Esophagus (tissue), 2 donors: ENCODE data around the gene PDLIM7. TPM values are rescaled to one million over a fixed set of nuclear protein-coding genes. Genes with fewer than 3 reads are reported as not detected.

Experiments
- H3K27ac ChIP-seq, 2 donors: one replicate each; pipeline ENCODE4 v1.5.1; 2013; ENCODE audit warnings: low read depth in 2 of 2, mild to moderate bottlenecking in 2 of 2, inconsistent platforms in 1 of 2, low read length in 1 of 2, moderate library complexity in 1 of 2
- H3K27me3 ChIP-seq, 2 donors: one replicate each; pipeline ENCODE4 v1.6.1; 2013; ENCODE audit warnings: low read length in 2 of 2, control low read depth in 1 of 2, mild to moderate bottlenecking in 1 of 2; ENCODE audit not compliant: insufficient read depth in 2 of 2, control insufficient read depth in 1 of 2
- H3K36me3 ChIP-seq, 2 donors: one replicate each; pipeline ENCODE4 v1.6.1; 2013; ENCODE audit warnings: low read length in 1 of 2; ENCODE audit not compliant: control insufficient read depth in 2 of 2, insufficient read depth in 2 of 2
- H3K4me1 ChIP-seq, 2 donors: one replicate each; pipeline ENCODE4 v1.6.1; 2013; ENCODE audit warnings: low read length in 1 of 2; ENCODE audit not compliant: control insufficient read depth in 2 of 2, insufficient read depth in 2 of 2
- H3K4me3 ChIP-seq, 2 donors: one replicate each; pipeline ENCODE4 v1.5.1; 2013; ENCODE audit warnings: low read length in 2 of 2, mild to moderate bottlenecking in 2 of 2, low read depth in 1 of 2, moderate library complexity in 1 of 2
- H3K9me3 ChIP-seq, 2 donors: one replicate each; pipeline ENCODE4 v1.6.1; 2013; ENCODE audit warnings: mild to moderate bottlenecking in 2 of 2, low read depth in 1 of 2, low read length in 1 of 2, moderate library complexity in 1 of 2; ENCODE audit not compliant: control insufficient read depth in 2 of 2, insufficient read depth in 1 of 2
- WGBS, 2 donors: extraction: QIAGEN DNeasy Blood & Tissue Kit; methylation state at CpG; one replicate each; pipeline ENCODE4 v1.1.7; 2013; 5-methylcytosine and 5-hydroxymethylcytosine counted together
- polyA plus RNA-seq, 2 donors: library from polyadenylated mRNA; stranded (reverse); fragments of 200-250 nt; gene quantifications; one replicate each; pipeline ENCODE4 v1.2.3, GENCODE V29; 2013
- donor health status: healthy with polysubstance abuse.
- donor health status: Bipolar disorder and iron deficiency.

PDLIM7 gene
- polyA plus RNA-seq, 2 donors, result 65.4 to 102 TPM

- Histone ChIP-seq H3K36me3 (no peaks in the 10 kb centered on the region), H3K9me3 (no peaks in the 10 kb centered on the region), H3K4me1 (peaks cover 9 to 21% of the 10 kb centered on the region in 2 donors), H3K27ac (no peak overlapping the region), H3K4me3 (no peak overlapping the region), H3K27me3 (no peaks in the 10 kb centered on the region)
- 70 to 81% methylated on average over 18 of the region's 18 CpGs for WGBS, 2 donors
Observed at GRCh38 chr5:177476531-177477233, 20.7 kb downstream of the PDLIM7 start.

GRCh38 chr5:177475563-177476427, 21.6 kb downstream of the PDLIM7 start:
- Histone ChIP-seq H3K27me3 (no peaks in the 10 kb centered on the region), H3K4me3 (no peak overlapping the region), H3K36me3 (no peaks in the 10 kb centered on the region), H3K9me3 (no peaks in the 10 kb centered on the region), H3K4me1 (peaks cover 11 to 24% of the 10 kb centered on the region in 2 donors), H3K27ac (peak overlapping the region in 1 of 2 donors; percentile 45)
- 63 to 67% methylated on average over 11 of the region's 11 CpGs for WGBS, 2 donors

- WGBS, 2 donors, result 49 to 53% methylated on average over 3 to 4 of the region's 4 CpGs
- Histone ChIP-seq H3K4me1 (peaks cover 11 to 26% of the 10 kb centered on the region in 2 donors), H3K27me3 (no peaks in the 10 kb centered on the region), H3K4me3 (no peak overlapping the region), H3K9me3 (no peaks in the 10 kb centered on the region), H3K36me3 (no peaks in the 10 kb centered on the region), H3K27ac (peak overlapping the region; percentile 11 to 72)
Observed at GRCh38 chr5:177474846-177475562, 22.4 kb downstream of the PDLIM7 start.

- H3K4me1 ChIP-seq, result peaks cover 10 to 26% of the 10 kb centered on the region in 2 donors
- no peaks in the 10 kb centered on the region for H3K36me3 ChIP-seq
- H3K4me3 ChIP-seq, result no peak overlapping the region
- H3K27ac ChIP-seq, result peak overlapping the region; percentile 11 to 28
- no peaks in the 10 kb centered on the region for H3K9me3 ChIP-seq
- 52 to 60% methylated on average over 7 of the region's 7 CpGs for WGBS, 2 donors
- H3K27me3 ChIP-seq, result no peaks in the 10 kb centered on the region
Observed at GRCh38 chr5:177474002-177474476, 23.4 kb downstream of the PDLIM7 start.

- WGBS, 2 donors, result 1 to 2% methylated on average over 20 to 69 of the region's 69 CpGs
- H3K27ac ChIP-seq, result peak within 1 kb of the TSS; percentile 72
- peaks cover 9 to 21% of the 10 kb centered on the region in 2 donors for H3K4me1 ChIP-seq
Observed at GRCh38 chr5:177473443-177474001, 23.9 kb downstream of the PDLIM7 start, which contains the start of gene DBN1. TSS of gene DBN1 (minus strand) at chr5:177473634. CDS start at chr5:177473521, 113 bp downstream.

GRCh38 chr5:177472460-177473442, 24.7 kb downstream of the PDLIM7 start:
- Histone ChIP-seq H3K4me3 (peak overlapping the region; percentile 52 to 63), H3K36me3 (no peaks in the 10 kb centered on the region), H3K9me3 (no peaks in the 10 kb centered on the region), H3K27me3 (no peaks in the 10 kb centered on the region), H3K4me1 (peaks cover 9 to 21% of the 10 kb centered on the region in 2 donors), H3K27ac (peak overlapping the region; percentile 43 to 72)
- 1 to 2% methylated on average over 41 to 93 of the region's 93 CpGs for WGBS, 2 donors

More at GRCh38 chr5:177473443-177474001, 23.9 kb downstream of the PDLIM7 start, which contains the start of gene DBN1:
- H3K4me3 ChIP-seq, result peak within 1 kb of the TSS; percentile 52 to 63
- no peaks in the 10 kb centered on the region for H3K9me3 ChIP-seq
- H3K27me3 ChIP-seq, result no peaks in the 10 kb centered on the region
- no peaks in the 10 kb centered on the region for H3K36me3 ChIP-seq

- Histone ChIP-seq H3K9me3 (no peaks in the 10 kb centered on the region), H3K4me1 (peaks cover 9 to 21% of the 10 kb centered on the region in 2 donors)
Observed at GRCh38 chr5:177471610-177472356, 25.6 kb downstream of the PDLIM7 start.

More at GRCh38 chr5:177471610-177472356, 25.6 kb downstream of the PDLIM7 start:
- Histone ChIP-seq H3K4me3 (no peak overlapping the region), H3K27me3 (no peaks in the 10 kb centered on the region), H3K27ac (peak overlapping the region in 1 of 2 donors; percentile 38), H3K36me3 (peaks cover 0 to 4% of the 10 kb centered on the region in 2 donors)
- WGBS, 2 donors, result 55 to 70% methylated on average over 13 to 14 of the region's 14 CpGs
